CD4-positive, alpha-beta T cell (primary cell): ENCODE measurements around the gene DNMT3A. TPM values are rescaled to one million over a fixed set of nuclear protein-coding genes. Genes with fewer than 3 reads are reported as not detected.
A peak's percentile ranks its signal among the peaks of the same experiment; 100 is the strongest.

ENCODE experiments used
- ATAC-seq: fragments of 200-7000 bp; cut with Tn5 transposase; one replicate; pipeline ENCODE4 v1.10.0; 2022; ENCODE audit warnings: mild to moderate bottlenecking; ENCODE audit not compliant: poor library complexity
- CTCF ChIA-PET: fragments of 350-600 bp; sonication (Branson Sonifier 250); formaldehyde crosslinking; loops from one replicate; lab custom pipeline; 2021; ENCODE audit warnings: antibody characterized with exemption, inconsistent platforms; lab: Charles Lee
- POLR2A ChIA-PET: fragments of 350-600 bp; sonication (Branson Sonifier 250); formaldehyde crosslinking; loops from one replicate; lab custom pipeline; 2021; ENCODE audit warnings: antibody characterized with exemption, inconsistent platforms; lab: Charles Lee
- DNase-seq, 14 experiments: peaks; one replicate each; pipeline ENCODE4 v3.0.0-alpha.2; 2013 to 2020; ENCODE audit warnings: mixed read lengths in 2 of 14
- H3K27ac ChIP-seq, 2 donors: one replicate each; pipeline versions ENCODE4 v1.5.1 to v1.7.0; 2013; ENCODE audit warnings: low read length in 2 of 2, low read depth in 1 of 2, mild to moderate bottlenecking in 1 of 2
- H3K27me3 ChIP-seq, 2 experiments: 1 replicate in 1 of 2; 2 replicates in 1 of 2; pipeline versions ENCODE4 v1.6.1 to v1.7.0; 2013; ENCODE audit warnings: low read length in 2 of 2, control low read depth in 1 of 2, mild to moderate bottlenecking in 1 of 2, moderate library complexity in 1 of 2; ENCODE audit not compliant: insufficient read depth in 2 of 2, control insufficient read depth in 1 of 2
- H3K36me3 ChIP-seq: one replicate; pipeline ENCODE4 v1.6.1; 2013; ENCODE audit warnings: low read length, control low read depth; ENCODE audit not compliant: insufficient read depth
- H3K4me1 ChIP-seq: one replicate; pipeline ENCODE4 v1.6.1; 2013; ENCODE audit warnings: low read length, control low read depth; ENCODE audit not compliant: insufficient read depth
- H3K4me3 ChIP-seq: one replicate; pipeline ENCODE4 v1.5.1; 2013; ENCODE audit warnings: mild to moderate bottlenecking, low read length, moderate library complexity
- H3K9me3 ChIP-seq, 2 experiments: 1 replicate in 1 of 2; 2 replicates in 1 of 2; pipeline versions ENCODE4 v1.6.1 to v1.7.0; 2013; ENCODE audit warnings: low read length in 2 of 2, mild to moderate bottlenecking in 2 of 2, control low read depth in 1 of 2, moderate library complexity in 1 of 2; ENCODE audit not compliant: control insufficient read depth in 1 of 2, insufficient read depth in 1 of 2
- H3K27ac Mint-ChIP-seq: one replicate; pipeline ENCODE4 v1.8.0; 2020; ENCODE audit warnings: mixed read lengths
- H3K27me3 Mint-ChIP-seq: one replicate; pipeline ENCODE4 v1.8.0; 2021; ENCODE audit warnings: mixed read lengths
- H3K36me3 Mint-ChIP-seq: one replicate; pipeline ENCODE4 v1.8.0; 2021; ENCODE audit warnings: low read depth, mixed read lengths
- H3K4me1 Mint-ChIP-seq: one replicate; pipeline ENCODE4 v1.8.0; 2021; ENCODE audit warnings: low read depth, mixed read lengths
- H3K4me3 Mint-ChIP-seq: one replicate; pipeline ENCODE4 v1.8.0; 2020; ENCODE audit warnings: mild to moderate bottlenecking, mixed read lengths
- H3K9me3 Mint-ChIP-seq: one replicate; pipeline ENCODE4 v1.8.0; 2020; ENCODE audit warnings: mixed read lengths
- intact Hi-C, 2 experiments: fragments of 100-400 bp; cut with DNase I in 1 of 2; cut with micrococcal nuclease in 1 of 2; formaldehyde crosslinking; loops; one replicate each; pipeline versions ENCODE4 v1.15.1 to v1.9.0; 2023 to 2025; cut with DNase I, micrococcal nuclease
- total RNA-seq, 174 experiments: library from RNA in 2 of 174; stranded (reverse) in 2 of 174; gene quantifications; one replicate each; pipeline ENCODE4 v1.2.3 and lab custom pipeline; 2021 to 2026
- TF ChIP-seq, protein P1 (sequence below): fragments of 200-600 bp; IDR thresholded peaks from one replicate; pipeline ENCODE4 v1.8.0; 2022; ENCODE audit warnings: antibody characterized with exemption, mild to moderate bottlenecking

The DNMT3A gene
- total RNA-seq, 2 experiments from 2014 or later: 57.1 to 62.1 TPM

DNA sequence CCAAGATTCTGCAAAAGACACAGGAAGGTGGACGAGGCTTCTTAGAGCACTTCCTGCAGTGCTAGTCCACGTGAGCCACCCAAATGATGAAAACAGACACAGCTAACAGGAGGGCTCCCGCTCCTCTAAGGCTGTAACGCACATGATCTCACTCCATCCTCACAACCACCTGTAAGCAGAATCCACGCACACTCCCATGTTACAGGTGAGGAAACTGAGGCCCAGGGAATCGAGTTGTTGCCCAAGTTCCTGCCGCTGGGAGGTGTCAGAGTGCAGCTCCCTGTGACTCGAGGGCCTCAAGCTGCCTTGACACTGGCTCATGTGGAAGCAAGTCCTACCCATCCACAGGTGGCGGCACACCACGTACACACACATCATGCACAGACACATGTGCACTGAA, 4.4 kb downstream of the DNMT3A start:
- TF ChIP-seq, protein P1, sequence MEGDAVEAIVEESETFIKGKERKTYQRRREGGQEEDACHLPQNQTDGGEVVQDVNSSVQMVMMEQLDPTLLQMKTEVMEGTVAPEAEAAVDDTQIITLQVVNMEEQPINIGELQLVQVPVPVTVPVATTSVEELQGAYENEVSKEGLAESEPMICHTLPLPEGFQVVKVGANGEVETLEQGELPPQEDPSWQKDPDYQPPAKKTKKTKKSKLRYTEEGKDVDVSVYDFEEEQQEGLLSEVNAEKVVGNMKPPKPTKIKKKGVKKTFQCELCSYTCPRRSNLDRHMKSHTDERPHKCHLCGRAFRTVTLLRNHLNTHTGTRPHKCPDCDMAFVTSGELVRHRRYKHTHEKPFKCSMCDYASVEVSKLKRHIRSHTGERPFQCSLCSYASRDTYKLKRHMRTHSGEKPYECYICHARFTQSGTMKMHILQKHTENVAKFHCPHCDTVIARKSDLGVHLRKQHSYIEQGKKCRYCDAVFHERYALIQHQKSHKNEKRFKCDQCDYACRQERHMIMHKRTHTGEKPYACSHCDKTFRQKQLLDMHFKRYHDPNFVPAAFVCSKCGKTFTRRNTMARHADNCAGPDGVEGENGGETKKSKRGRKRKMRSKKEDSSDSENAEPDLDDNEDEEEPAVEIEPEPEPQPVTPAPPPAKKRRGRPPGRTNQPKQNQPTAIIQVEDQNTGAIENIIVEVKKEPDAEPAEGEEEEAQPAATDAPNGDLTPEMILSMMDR: no peak
- peaks cover 79% of the 10 kb centered on the region for H3K4me1 ChIP-seq
- ATAC-seq: peak; percentile 18
- no peaks in the 10 kb centered on the region for H3K27me3 ChIP-seq
- intact Hi-C loops: loop anchor here in 1 of 2 experiments (10.0 kb wide), 1 partner anchor 62 kb away; no protein-coding TSS in a partner anchor
- peaks cover 2% of the 10 kb centered on the region for H3K36me3 ChIP-seq
- Mint-ChIP-seq H3K27ac (peak overlapping the region; percentile 77), H3K36me3 (no peaks in the 10 kb centered on the region), H3K4me1 (peaks cover 71% of the 10 kb centered on the region), H3K27me3 (no peaks in the 10 kb centered on the region), H3K4me3 (peak overlapping the region; percentile 21), H3K9me3 (no peaks in the 10 kb centered on the region)
- peak overlapping the region in 1 of 2 donors; percentile 8 for H3K27ac ChIP-seq
- ChIA-PET POLR2A (interaction anchor here (0.8 to 5.9 kb wide), 8 partner anchors 11 to 64 kb away, joined by 4 to 37 read pairs (median 7); no protein-coding TSS in a partner anchor), CTCF (interaction anchor here (2.0 to 3.4 kb wide), 2 partner anchors 25 to 40 kb away, joined by 7 to 15 read pairs; no protein-coding TSS in a partner anchor)
- H3K4me3 ChIP-seq: no peak overlapping the region
- DNase-seq: peak in 3 of 14 experiments; percentile 39 to 55 (median 45)
- no peaks in the 10 kb centered on the region for H3K9me3 ChIP-seq

GRCh38 chr2:25336383-25336841, 5.3 kb downstream of the DNMT3A start:
- no peaks in the 10 kb centered on the region for H3K9me3 ChIP-seq
- H3K36me3 Mint-ChIP-seq: no peaks in the 10 kb centered on the region
- no peaks in the 10 kb centered on the region for H3K9me3 Mint-ChIP-seq
- H3K4me1 ChIP-seq: peaks cover 88% of the 10 kb centered on the region
- H3K27ac ChIP-seq: peak overlapping the region; percentile 20 to 39
- no peaks in the 10 kb centered on the region for H3K27me3 Mint-ChIP-seq
- peak overlapping the region; percentile 21 for H3K4me3 Mint-ChIP-seq
- CTCF ChIA-PET: interaction anchor here (2.0 kb wide), 1 partner anchor 41 kb away, joined by 7 read pairs; no protein-coding TSS in a partner anchor
- ATAC-seq (no peak), DNase-seq (no peak)
- H3K27me3 ChIP-seq: no peaks in the 10 kb centered on the region
- POLR2A ChIA-PET: interaction anchor here (1.4 to 5.9 kb wide), 7 partner anchors 10 to 63 kb away, joined by 4 to 37 read pairs (median 8); no protein-coding TSS in a partner anchor
- peaks cover 2% of the 10 kb centered on the region for H3K36me3 ChIP-seq
- peaks cover 80% of the 10 kb centered on the region for H3K4me1 Mint-ChIP-seq
- H3K27ac Mint-ChIP-seq: peak overlapping the region; percentile 77
- H3K4me3 ChIP-seq: no peak overlapping the region
- TF ChIP-seq, protein P1: no peak
- intact Hi-C loops: loop anchor here in 1 of 2 experiments (10.0 kb wide), 1 partner anchor 62 kb away; no protein-coding TSS in a partner anchor

DNA sequence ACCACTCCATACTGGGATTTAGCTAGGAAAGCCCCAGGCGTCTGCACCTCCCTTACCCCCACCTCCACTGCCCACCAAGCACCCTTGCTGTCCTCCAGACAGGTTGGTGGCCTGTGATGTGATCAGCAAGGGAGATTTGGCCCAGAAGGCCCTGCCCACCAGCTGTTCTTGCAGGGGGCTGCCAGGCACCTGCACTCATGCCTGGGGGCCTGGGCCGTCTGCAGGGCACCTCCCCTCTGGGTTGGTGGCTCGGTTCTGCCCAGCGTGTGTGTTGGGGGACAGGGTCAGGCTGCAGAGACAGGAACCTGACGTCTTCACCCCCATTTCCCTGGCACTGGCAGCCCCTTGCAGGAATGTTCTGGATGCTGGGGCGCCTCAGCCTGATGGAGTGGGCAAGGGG, 5.8 kb downstream of the DNMT3A start:
- POLR2A ChIA-PET: interaction anchor here (2.0 to 5.9 kb wide), 4 partner anchors 22 to 62 kb away, joined by 8 to 37 read pairs (median 17); no protein-coding TSS in a partner anchor
- Mint-ChIP-seq H3K27me3 (no peaks in the 10 kb centered on the region), H3K9me3 (no peaks in the 10 kb centered on the region), H3K4me1 (peaks cover 84% of the 10 kb centered on the region), H3K36me3 (peaks cover 4% of the 10 kb centered on the region), H3K4me3 (peak overlapping the region; percentile 62), H3K27ac (peak overlapping the region; percentile 88)
- Histone ChIP-seq H3K4me3 (no peak overlapping the region), H3K36me3 (peaks cover 2% of the 10 kb centered on the region), H3K4me1 (peaks cover 91% of the 10 kb centered on the region), H3K27me3 (no peaks in the 10 kb centered on the region), H3K27ac (peak overlapping the region in 1 of 2 donors; percentile 39), H3K9me3 (no peaks in the 10 kb centered on the region)
- ATAC-seq: no peak
- DNase-seq: no peak
- TF ChIP-seq, protein P1: no peak
- intact Hi-C loops: loop anchor here in 1 of 2 experiments (10.0 kb wide), 1 partner anchor 61 kb away; no protein-coding TSS in a partner anchor
- CTCF ChIA-PET: interaction anchor here (2.0 kb wide), 1 partner anchor 41 kb away, joined by 7 read pairs; no protein-coding TSS in a partner anchor
